Thyroid gland (tissue), 4 donors: ENCODE results near the gene FAM168A.

ENCODE experiments used
- CTCF ChIP-seq, 6 experiments: fragments of 200-600 bp in 3 of 6; fragments of 450-650 bp in 3 of 6; sonication (generic) in 3 of 6; IDR thresholded peaks; one replicate each; pipeline ENCODE4 v1.5.1; 2016 to 2019; ENCODE audit warnings: antibody characterized with exemption in 6 of 6, mild to moderate bottlenecking in 2 of 6, inconsistent platforms in 1 of 6, moderate library complexity in 1 of 6
- POLR2A ChIP-seq, 2 donors: fragments of 450-650 bp; IDR thresholded peaks; one replicate each; pipeline ENCODE4 v1.6.1; 2017; ENCODE audit warnings: antibody characterized with exemption in 2 of 2, mild to moderate bottlenecking in 2 of 2, moderate library complexity in 1 of 2

GRCh38 chr11:73395297-73396208 lies 202.4 kb downstream of the FAM168A start:
- TF ChIP-seq CTCF (IDR thresholded peaks at IDR 0.05) = no peak
- no peak for TF ChIP-seq POLR2A (IDR thresholded peaks at IDR 0.05)
